ENCODE measurements around the gene FRMD3. TPM values are rescaled to one million over a fixed set of nuclear protein-coding genes. Genes with fewer than 3 reads are reported as not detected.

FRMD3 gene
- total and polyA plus RNA-seq, 10 donors = 0.82 to 45.8 (median 18.9) TPM

- H3K27ac ChIP-seq = no peak overlapping the region
- no peaks in the 10 kb centered on the region for H3K9me3 ChIP-seq
- intact Hi-C loops (cut with DNase I; ENCODE audit: low total_unique reads) = no loop called here
- 71 to 86% (median 78%) methylated on average over 10 of the region's 10 CpGs for WGBS, 5 donors
- peaks cover 0 to 48% (median 0%) of the 10 kb centered on the region in 6 donors for H3K36me3 ChIP-seq
- TF ChIP-seq POLR2AphosphoS5 (IDR thresholded peaks at IDR 0.05) (no peak), POLR2A (IDR thresholded peaks at IDR 0.05) (no peak), CTCF (IDR thresholded peaks at IDR 0.05 in 8 of 11, conservative IDR thresholded peaks at IDR 0.05 in 3 of 11) (no peak)
- H3K27me3 ChIP-seq (replicated peaks in 1 of 7) = no peaks in the 10 kb centered on the region
- no peak for DNase-seq
- H3K4me3 ChIP-seq = no peak overlapping the region
- H3K4me1 ChIP-seq = no peaks in the 10 kb centered on the region
These were observed 194.7 kb downstream of the FRMD3 start for GRCh38 chr9:83343366-83343999.

GRCh38 chr9:83342731-83343130 is 195.5 kb downstream of the FRMD3 start:
- WGBS, 5 donors = 86 to 94% (median 87%) methylated on average over 3 of the region's 3 CpGs
- no peaks in the 10 kb centered on the region for H3K9me3 ChIP-seq
- no peak overlapping the region for H3K27ac ChIP-seq
- H3K4me1 ChIP-seq = no peaks in the 10 kb centered on the region
- no peaks in the 10 kb centered on the region for H3K27me3 ChIP-seq (replicated peaks in 1 of 7)
- no peak overlapping the region for H3K4me3 ChIP-seq
- intact Hi-C loops (cut with DNase I; ENCODE audit: low total_unique reads) = no loop called here
- DNase-seq = no peak
- peaks cover 0 to 48% (median 0%) of the 10 kb centered on the region in 6 donors for H3K36me3 ChIP-seq
- TF ChIP-seq CTCF (IDR thresholded peaks at IDR 0.05 in 8 of 11, conservative IDR thresholded peaks at IDR 0.05 in 3 of 11) (no peak), POLR2AphosphoS5 (IDR thresholded peaks at IDR 0.05) (no peak), POLR2A (IDR thresholded peaks at IDR 0.05) (no peak)

GRCh38 chr9:83342006-83342405 is 196.2 kb downstream of the FRMD3 start:
- Histone ChIP-seq H3K27ac (no peak overlapping the region), H3K9me3 (no peaks in the 10 kb centered on the region), H3K27me3 (replicated peaks in 1 of 7) (no peaks in the 10 kb centered on the region), H3K36me3 (peaks cover 0 to 48% (median 0%) of the 10 kb centered on the region in 6 donors), H3K4me1 (no peaks in the 10 kb centered on the region), H3K4me3 (no peak overlapping the region)
- WGBS, 5 donors = 90 to 94% (median 90%) methylated on average over 3 of the region's 3 CpGs
- no peak for DNase-seq
- TF ChIP-seq CTCF (IDR thresholded peaks at IDR 0.05 in 8 of 11, conservative IDR thresholded peaks at IDR 0.05 in 3 of 11) (no peak), POLR2A (IDR thresholded peaks at IDR 0.05) (no peak), POLR2AphosphoS5 (IDR thresholded peaks at IDR 0.05) (no peak)
- intact Hi-C loops (cut with DNase I; ENCODE audit: low total_unique reads) = no loop called here

- no peaks in the 10 kb centered on the region for H3K9me3 ChIP-seq
- H3K36me3 ChIP-seq = peaks cover 0 to 50% (median 0%) of the 10 kb centered on the region in 6 donors
- no peak overlapping the region for H3K27ac ChIP-seq
- no peak for TF ChIP-seq POLR2A (IDR thresholded peaks at IDR 0.05)
- TF ChIP-seq POLR2AphosphoS5 (IDR thresholded peaks at IDR 0.05) = no peak
- no peak for TF ChIP-seq CTCF (IDR thresholded peaks at IDR 0.05 in 8 of 11, conservative IDR thresholded peaks at IDR 0.05 in 3 of 11)
- no peaks in the 10 kb centered on the region for H3K4me1 ChIP-seq
- intact Hi-C loops (cut with DNase I; ENCODE audit: low total_unique reads) = no loop called here
- 53 to 85% (median 59%) methylated on average over 3 of the region's 3 CpGs for WGBS, 5 donors
- DNase-seq = no peak
- no peaks in the 10 kb centered on the region for H3K27me3 ChIP-seq (replicated peaks in 1 of 7)
- no peak overlapping the region for H3K4me3 ChIP-seq
These were observed 197.8 kb downstream of the FRMD3 start for GRCh38 chr9:83340451-83340850.
